Stimulated activated CD8-positive, alpha-beta memory T cell treated with anti-CD3 and anti-CD28 coated beads, Interleukin-15, amount 100 ng/mL, for 1 hour (primary cell): ENCODE results near the gene TDRKH.
"Not testable (repeated sequence)": the region's sequence is repeated elsewhere in the genome, so short reads cannot be mapped to it uniquely, and the experiment has no call there.

Experiments used
- DNase-seq: peaks from one replicate; pipeline ENCODE4 v3.0.0-alpha.2; 2020; ENCODE audit warnings: low read depth

TDRKH gene

DNA sequence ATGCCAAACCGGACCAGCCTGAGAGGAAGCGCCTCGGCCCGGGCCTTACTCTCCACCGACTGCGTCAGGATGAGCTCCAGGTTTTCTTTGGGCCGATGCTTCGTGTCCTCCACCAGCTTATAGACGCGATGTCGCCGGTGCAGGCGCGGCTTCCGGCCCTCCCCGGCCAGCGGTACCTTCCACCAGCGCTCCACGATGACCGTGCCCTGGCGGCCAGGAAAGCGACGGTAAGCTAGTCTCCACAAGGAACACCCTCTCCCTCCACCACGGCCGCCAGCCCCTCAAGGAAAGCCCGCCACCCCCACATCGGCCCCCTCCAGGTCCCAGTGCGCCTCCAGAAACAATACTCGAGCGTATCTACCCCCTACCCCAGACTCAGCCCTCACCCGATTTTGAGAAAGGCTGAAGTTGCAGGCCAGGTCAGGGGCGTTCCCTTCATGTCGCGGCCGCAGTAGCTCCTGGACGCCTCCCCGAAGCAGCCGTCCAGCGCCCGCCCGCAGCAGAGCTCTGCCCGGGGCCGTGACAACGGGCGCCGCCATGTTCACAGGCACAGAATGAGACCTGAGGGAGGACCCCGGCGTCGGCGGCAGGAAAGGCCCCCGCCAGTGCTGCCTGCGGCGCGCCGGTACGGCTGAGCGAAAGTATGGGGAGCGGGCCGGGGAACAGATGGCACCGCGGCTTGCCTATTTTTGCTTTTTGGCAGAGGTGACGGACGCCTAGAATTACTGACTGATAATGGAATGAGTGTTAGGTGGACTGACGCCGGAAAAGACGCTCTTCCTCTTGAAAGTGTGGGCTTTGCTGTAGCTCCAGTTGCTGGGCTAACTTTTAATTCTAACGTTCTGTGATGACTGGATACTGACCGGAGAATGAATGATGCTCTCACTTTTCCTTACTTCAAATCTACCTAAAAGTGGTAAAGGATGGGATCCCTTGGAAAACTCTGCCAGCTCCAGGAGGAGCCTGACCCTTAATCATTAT lies 27.1 kb downstream of the TDRKH start, which contains the start of gene MRPL9:
TSS of gene MRPL9 (minus strand) at position 556 of the 981 bp plus-strand sequence. CDS start at position 539, 17 bp downstream.
- peak; percentile 68 for DNase-seq

DNA sequence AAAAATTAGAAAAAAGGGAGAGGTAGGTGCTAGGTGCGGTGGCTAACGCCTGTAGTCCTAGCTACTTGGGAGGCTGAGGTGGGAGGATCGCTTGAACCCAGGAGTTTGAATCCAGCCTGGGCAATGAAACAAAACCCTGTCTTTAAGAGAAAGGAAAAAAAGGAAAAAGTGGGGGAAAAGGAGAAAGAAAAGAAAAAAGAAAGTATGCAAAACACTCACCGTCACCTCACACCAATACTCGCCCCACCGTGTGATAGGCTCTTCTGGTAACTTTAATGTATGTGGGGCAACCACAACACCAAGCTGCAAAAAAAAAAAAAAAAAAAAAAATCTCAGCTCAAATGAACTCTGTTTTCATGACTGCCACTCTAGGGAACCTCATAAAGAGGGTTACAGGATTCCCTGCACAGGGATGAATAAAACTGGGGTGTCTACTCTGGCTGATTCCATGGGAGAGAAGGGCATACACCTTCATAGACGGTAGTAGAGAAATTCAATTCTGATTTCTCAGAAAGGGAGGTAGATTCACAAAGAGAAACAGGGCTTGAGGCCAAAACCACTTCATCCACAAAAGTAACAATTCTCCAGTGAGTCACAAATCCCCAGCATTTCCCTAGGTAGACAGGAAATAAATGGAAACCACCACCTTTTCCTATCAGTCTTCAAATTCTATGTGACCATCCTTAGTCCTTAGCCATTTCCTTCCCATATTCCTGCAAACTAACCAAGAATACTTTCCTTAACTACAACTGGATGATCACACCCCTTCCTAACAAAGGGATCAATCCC lies 29.5 kb downstream of the TDRKH start:
- no peak for DNase-seq

DNA sequence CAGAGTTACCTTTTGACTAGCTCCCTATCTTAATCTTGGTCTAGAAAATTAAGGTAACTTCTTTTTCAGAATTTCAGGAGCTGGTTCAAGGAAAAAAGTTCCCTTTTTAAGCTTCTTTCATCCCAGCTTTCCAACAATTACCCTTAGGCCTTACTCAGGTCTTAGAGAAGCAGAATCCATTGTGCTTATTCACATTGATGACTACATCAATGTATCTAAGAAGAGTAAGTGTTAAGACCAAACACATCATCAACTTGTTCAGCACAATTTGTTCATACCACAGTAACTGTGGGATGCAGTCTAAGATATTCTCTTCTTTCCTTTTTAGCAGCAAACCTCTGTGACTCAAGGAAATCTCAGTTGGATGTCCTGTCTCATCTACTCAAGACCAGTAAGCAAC lies 31.1 kb downstream of the TDRKH start:
- DNase-seq = no peak

DNA sequence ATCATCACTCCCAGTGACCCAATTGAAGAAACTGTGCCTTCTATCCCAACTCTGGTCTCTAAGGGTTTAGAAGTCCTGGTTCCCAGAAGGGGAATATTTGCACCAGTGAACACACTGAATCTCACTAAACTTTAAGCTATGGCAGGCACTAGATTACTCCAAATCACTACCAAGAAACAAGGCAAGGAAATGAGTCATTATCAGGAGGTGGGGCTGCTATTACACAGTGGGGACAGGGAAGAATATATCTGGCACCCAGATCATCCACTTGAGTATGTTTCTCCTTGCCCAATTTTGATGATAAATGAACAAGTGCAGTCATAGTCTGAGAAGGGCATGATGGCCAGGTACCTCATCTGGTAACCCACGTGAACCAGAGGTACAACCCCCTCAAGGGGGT lies 34.0 kb downstream of the TDRKH start:
- no peak for DNase-seq

DNA sequence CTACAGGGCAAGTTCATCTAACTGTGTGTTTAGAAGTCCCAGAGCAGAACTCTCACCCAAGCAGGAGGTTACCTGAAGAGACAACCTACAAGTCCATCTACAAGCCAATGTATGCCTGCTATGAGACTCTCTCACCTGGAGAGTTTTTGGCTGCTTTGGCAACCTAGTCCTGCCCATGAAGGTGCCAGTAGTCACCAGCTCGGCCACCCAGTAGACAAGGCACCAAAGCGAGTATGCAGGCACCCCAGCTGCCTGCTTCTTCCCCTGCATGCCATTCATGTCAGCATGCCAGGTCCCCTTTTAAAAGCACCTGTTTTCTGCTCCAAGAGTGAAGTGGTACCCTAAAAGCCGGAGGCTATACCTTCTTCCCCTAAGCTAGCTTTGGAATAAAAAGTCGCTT lies 48.8 kb downstream of the TDRKH start:
- no peak for DNase-seq

DNA sequence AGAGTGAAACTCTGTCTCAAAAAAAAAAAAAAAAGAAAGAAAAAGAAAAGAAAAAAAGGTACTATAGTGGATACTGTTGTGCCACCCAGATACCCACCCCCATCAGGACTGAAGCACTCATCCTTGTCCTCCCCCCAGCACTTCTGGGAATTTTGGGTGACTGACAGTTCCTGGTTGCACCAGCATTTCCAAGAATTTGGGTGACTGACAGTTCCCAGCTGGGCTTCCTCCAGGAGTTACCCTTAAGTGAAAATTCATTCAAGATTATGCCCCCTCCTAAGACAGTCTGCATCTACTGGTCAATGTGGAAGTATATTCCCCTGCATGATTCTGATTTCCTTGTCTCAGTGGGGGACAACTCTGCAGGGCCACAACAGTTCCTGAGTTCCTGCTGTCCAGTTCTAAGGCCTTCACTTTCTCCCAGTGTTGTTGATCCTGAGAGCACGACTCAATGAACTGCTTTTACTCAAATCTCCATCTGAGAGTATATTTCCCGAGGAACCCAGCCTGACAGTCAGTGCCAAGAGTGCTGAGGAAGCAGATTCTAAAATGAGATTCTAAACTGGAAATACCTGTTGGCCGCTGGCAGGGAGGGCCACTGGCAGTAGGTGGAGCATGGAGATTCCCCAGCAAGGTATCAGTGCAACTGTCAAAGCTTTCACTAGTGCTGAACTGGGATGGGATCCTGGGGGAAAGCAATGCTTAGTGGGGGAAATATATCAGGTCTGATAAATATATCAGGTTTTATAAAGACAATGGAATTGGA lies 50.5 kb downstream of the TDRKH start:
- no peak for DNase-seq

DNA sequence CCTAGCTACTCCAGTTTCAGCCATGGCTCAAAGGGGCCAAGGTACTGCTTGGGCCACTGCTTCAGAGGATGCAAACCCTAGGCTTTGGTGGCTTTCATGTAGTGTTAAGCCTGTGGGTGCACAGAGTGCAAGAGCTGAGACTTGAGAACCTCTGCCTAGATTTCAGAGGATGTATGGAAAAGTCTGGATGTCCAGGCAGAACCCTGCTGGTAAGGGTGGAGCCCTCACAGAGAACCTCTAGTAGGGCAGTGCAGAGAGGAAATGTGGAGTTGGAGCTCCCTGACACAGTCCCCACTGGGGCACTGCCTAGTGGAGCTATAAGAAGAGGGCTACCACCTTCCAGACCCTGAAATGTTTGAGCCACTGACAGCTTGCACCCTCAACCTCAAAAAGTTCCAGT lies 52.8 kb downstream of the TDRKH start:
- no peak for DNase-seq

DNA sequence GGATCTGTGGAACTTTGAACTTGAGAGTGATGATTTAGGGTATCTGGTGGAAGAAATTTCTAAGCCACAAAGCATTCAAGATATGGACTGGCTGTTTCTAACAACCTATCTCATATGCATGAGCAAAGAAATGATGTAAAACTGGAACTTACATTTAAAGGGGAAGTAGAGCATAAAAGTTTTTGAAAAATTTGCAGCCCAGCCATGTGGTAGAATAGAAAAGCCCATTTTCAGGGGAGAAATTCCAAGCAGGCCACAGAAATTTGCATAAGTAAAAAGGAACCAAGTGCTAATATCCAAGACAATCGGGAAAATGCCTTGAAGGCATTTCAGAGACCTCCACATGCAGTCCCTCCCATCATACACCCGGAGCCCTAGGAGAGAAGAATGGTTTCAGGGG lies 53.3 kb downstream of the TDRKH start:
- no peak for DNase-seq

DNA sequence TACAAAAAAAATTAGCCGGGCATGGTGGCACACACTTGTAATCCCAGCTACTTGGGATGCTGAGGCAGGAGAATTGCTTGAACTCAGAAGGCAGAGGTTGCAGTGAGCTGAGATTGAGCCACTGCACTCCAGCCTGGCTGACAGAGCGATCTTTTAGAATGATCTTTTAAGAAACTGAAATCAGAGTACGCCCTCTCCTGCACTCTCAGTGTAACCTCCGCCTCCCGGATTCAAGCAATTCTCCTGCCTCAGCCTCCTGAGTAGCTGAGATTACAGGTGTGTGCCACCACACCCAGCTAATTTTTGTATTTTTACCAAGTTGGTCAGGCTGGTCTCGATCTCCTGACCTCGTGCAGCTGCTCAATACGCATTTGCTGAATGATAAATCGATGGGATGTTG lies 56.3 kb downstream of the TDRKH start:
- DNase-seq = not testable (repeated sequence)

DNA sequence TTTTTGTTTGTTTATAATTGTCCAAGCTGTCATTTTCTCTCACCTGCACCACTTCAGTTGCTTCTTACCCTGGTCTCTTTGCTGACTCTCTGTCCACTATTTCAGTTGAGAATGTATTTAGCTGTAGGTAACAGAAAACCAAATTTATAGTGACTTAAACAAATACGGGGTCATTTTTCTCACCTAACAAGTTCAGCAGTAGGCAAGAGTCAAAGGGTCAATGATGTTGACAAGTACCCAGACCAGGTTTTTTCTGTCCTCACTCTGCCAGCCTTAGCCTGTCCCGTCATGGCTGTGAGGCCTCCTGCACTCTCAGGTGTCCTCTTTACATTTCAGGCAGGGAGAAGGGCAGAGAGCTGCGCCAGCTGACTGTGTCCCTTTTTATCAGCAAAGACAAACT lies 57.2 kb downstream of the TDRKH start:
- DNase-seq = no peak

DNA sequence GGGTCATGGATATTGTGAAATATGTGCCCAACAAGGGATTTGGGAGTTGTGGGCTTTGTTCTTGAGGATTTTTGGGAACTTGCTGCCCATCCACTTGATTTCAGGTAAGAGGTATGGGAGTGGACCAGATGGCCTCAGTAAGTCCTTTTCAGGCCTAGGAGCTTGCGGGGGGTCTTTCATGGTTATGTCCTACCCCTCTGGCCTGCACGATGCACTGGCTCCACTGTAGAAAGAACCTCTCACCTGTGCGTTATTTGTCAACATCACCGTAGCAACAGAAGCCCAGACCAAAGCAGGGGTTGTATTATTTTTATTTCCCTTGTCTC lies 60.4 kb downstream of the TDRKH start:
- DNase-seq = no peak

DNA sequence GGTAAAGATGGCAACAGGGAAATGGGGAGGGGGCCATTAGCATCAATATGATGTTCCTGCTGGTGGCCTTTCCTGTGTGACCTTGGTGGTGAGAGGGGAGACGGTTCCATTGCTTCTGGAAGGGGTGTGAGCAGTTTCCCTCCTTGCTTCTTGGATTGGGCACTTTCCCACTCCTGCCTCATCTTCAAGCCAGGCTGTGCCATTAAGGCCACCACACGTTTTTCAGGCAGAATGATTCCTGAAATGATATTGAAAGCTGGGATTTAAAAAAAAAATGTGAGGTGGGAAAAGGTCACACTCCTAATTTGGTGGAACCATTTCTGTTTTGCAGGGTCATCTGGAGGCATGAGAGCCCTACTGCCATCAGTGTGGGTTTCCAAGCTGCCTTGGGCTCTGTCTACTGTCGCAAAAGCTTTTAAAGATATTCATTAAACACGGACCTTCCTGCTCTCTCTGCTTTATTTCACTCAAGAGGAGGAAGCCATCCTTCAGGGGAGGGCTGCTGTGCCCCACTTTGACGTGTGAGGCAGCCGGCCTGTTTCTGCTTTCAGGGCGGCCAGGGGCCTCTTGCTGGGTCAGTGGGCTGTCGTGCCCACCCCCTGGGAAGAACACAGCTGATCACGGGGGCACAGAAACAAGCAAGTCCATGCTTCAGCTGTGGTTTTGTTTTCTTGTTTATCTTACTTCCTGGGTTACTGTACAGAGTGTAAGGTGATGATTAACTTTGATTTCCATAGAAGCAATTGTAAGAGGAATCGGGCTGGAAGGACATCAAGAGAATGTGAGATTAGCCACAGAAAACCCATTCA lies 60.9 kb downstream of the TDRKH start:
- DNase-seq = no peak

DNA sequence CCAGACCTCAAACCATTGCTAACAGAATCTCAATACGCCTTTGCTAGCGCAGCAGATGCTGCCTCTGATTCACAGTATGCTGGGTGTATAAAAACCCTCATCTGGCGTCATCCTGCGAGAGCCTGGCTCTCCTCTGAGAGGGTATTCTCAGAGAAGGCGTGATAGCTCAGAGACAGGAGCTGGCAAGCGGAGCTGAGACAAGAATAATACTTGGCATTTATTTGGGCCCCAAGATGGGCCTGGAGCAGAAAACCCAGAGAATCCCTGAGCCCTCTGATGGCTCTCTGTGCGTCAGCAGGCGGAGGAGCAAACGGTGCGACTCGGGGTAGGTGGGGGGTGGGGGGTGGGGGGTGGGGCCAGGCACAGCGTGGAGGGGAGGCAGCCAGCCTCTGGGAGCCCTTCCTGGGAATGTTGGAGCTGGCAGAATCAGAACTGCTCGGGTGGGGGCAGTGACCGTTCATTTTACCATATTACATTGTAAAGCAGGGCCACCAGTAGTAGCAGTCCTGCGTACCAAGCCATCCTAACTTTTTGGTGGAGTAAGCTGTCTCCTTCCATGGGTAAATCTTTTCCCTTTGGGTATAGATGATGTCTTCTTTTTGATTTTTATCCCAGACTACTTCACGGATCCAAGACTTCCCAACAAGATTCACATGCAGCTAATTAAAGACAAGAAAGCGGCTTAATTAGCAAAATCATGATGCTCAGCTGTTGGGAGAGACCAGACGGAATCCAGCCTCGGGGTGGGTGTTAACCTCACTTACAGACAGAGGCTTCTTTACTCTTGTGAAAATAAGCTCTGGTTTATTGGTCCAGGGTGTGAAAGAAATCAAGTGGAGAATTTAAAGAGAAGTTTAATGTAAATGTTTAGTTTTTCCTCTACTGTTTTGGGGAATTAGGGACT lies 61.9 kb downstream of the TDRKH start:
- no peak for DNase-seq

DNA sequence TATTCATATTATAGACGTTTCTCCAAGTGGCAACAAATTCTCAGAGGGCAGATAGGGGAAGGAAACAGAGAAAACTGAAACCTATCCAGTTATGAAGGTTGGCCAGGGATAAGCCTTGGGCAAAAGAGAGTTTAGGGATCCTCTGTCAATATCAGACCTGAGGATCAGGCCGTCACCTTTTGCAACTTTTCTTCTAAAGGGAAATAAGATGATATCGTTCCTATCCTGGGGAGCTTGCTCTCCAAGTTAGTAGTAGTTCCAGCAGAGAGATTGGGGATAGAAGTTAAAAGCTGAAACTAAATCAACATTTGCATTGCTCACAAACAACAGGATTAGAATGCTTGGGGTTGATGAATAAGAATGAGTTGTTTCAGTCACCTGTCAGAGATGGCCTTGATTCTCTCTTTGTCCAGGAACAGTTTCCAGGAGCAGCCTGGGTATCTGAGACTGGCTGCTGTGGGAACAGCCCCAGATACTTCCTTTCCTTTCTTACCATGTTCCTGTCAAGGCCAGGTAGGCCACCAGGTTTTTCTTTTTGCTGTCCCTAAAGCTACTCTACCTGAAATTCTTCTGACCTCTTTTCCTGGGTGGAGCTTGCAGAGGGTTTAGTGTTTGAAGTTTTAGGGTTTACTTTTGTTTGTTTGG lies 66.5 kb downstream of the TDRKH start:
- DNase-seq = no peak
